GM12878 (cell line): ENCODE data around the gene TMEM14C. TPM values are rescaled to one million over a fixed set of nuclear protein-coding genes. Genes with fewer than 3 reads are reported as not detected.

ENCODE experiments used
- ATAC-seq: fragments of 200-7000 bp; cut with Tn5 transposase; 3 replicates; pipeline ENCODE4 v1.9.1; 2020; ENCODE audit warnings: mild to moderate bottlenecking, moderate library complexity
- BruUV-seq: library from RNA; stranded (reverse); fragments of 400-500 nt; replicated peaks from 2 replicates; lab custom pipeline; 2021; lab: Mats Ljungman, UMichigan
- CTCF ChIA-PET: fragments of 300-600 bp; sonication (Branson Sonifier 250); formaldehyde crosslinking; extraction: SDS; loops from one replicate; lab custom pipeline; 2021; ENCODE audit warnings: inconsistent platforms; lab: Yijun Ruan, JAX
- POLR2A ChIA-PET: fragments of 350-600 bp; formaldehyde crosslinking; extraction: SDS; loops from one replicate; lab custom pipeline; 2021; ENCODE audit warnings: inconsistent platforms; lab: Charles Lee
- RAD21 ChIA-PET: fragments of 300-600 bp; sonication (Branson Sonifier 250); formaldehyde crosslinking; loops from one replicate; lab custom pipeline; 2023; ENCODE audit warnings: antibody characterized with exemption; ENCODE audit not compliant: unreplicated experiment; lab: Charles Lee
- SMC1A ChIA-PET: fragments of 300-600 bp; sonication (Branson Sonifier 250); formaldehyde crosslinking; loops from one replicate; lab custom pipeline; 2023; ENCODE audit not compliant: unreplicated experiment, uncharacterized antibody; lab: Charles Lee
- DNase-seq: peaks from one replicate; pipeline ENCODE4 v3.0.0-alpha.2; 2011; ENCODE audit warnings: low read depth, low spot score
- FAIRE-seq: peaks from 3 replicates; lab custom pipeline; 2011; peaks lifted over from hg19 to GRCh38; lab: Jason Lieb, UNC
- H2AFZ ChIP-seq: 2 replicates; pipeline ENCODE4 v1.6.0; 2011; ENCODE audit warnings: low read depth, low read length, control low read depth; ENCODE audit not compliant: control insufficient read depth
- H3K27ac ChIP-seq: 2 replicates; pipeline ENCODE4 v1.5.1; 2011; ENCODE audit warnings: control low read depth; ENCODE audit not compliant: control insufficient read depth, insufficient read depth
- H3K27me3 ChIP-seq, 2 experiments: replicated peaks in 1 of 2; 2 replicates each; pipeline versions ENCODE4 v1.6.0 to v1.6.1; 2011; ENCODE audit warnings: low read length in 1 of 2; ENCODE audit not compliant: control insufficient read depth in 2 of 2, insufficient read depth in 2 of 2
- H3K36me3 ChIP-seq, 2 experiments: 2 replicates each; pipeline ENCODE4 v1.5.1; 2011; ENCODE audit warnings: low read length in 1 of 2; ENCODE audit not compliant: control insufficient read depth in 2 of 2, insufficient read depth in 2 of 2
- H3K4me1 ChIP-seq: 2 replicates; pipeline ENCODE4 v1.6.1; 2011; ENCODE audit warnings: mild to moderate bottlenecking, low read length, moderate library complexity, mixed read lengths; ENCODE audit not compliant: control insufficient read depth, insufficient read depth
- H3K4me2 ChIP-seq: 2 replicates; pipeline ENCODE4 v1.6.0; 2011; ENCODE audit warnings: control low read depth; ENCODE audit not compliant: control insufficient read depth, insufficient read depth
- H3K4me3 ChIP-seq: fragments of 200-600 bp; sonication (generic); 2 replicates; pipeline ENCODE4 v1.5.1; 2016
- H3K79me2 ChIP-seq: 2 replicates; pipeline ENCODE4 v1.6.0; 2011; ENCODE audit warnings: low read length; ENCODE audit not compliant: control insufficient read depth, insufficient read depth
- H3K9ac ChIP-seq: 2 replicates; pipeline ENCODE4 v1.8.0; 2011; ENCODE audit warnings: low read length, control low read depth, mixed read lengths; ENCODE audit not compliant: control insufficient read depth, insufficient read depth
- H3K9me3 ChIP-seq: replicated peaks from 3 replicates; pipeline ENCODE4 v1.5.1; 2011; ENCODE audit warnings: mild to moderate bottlenecking, low read length; ENCODE audit not compliant: control insufficient read depth, insufficient read depth
- H4K20me1 ChIP-seq: 2 replicates; pipeline ENCODE4 v1.6.0; 2011; ENCODE audit not compliant: control insufficient read depth, insufficient read depth
- BCL11A ChIP-seq: IDR thresholded peaks from 2 replicates; pipeline ENCODE4 v1.6.1; 2011; ENCODE audit warnings: low read depth, low read length
- CREM ChIP-seq: IDR thresholded peaks from 2 replicates; pipeline ENCODE4 v1.6.1; 2014; ENCODE audit warnings: antibody characterized with exemption, low read depth
- GATAD2B ChIP-seq: fragments of 450-650 bp; conservative IDR thresholded peaks from 2 replicates; pipeline ENCODE4 v1.6.1; 2017; ENCODE audit warnings: low read depth, mild to moderate bottlenecking, moderate library complexity
- IKZF2 ChIP-seq, 2 experiments: fragments of 450-650 bp; IDR thresholded peaks; 2 replicates each; pipeline ENCODE4 v1.6.1; 2017; ENCODE audit warnings: mild to moderate bottlenecking in 2 of 2, moderate library complexity in 2 of 2
- NFYB ChIP-seq: IDR thresholded peaks from 2 replicates; pipeline ENCODE4 v1.6.1; 2011; ENCODE audit warnings: low read depth, mild to moderate bottlenecking, low read length, improper control_type of control experiment, moderate library complexity; ENCODE audit not compliant: insufficient read depth
- NR2F1 ChIP-seq: fragments of 450-650 bp; conservative IDR thresholded peaks from 2 replicates; pipeline ENCODE4 v1.6.1; 2017; ENCODE audit warnings: mild to moderate bottlenecking
- RAD21 ChIP-seq: IDR thresholded peaks from 2 replicates; pipeline ENCODE4 v1.6.1; 2011; ENCODE audit warnings: mild to moderate bottlenecking, low read depth, low read length, moderate library complexity; ENCODE audit not compliant: insufficient read depth
- RELA ChIP-seq: fragments of 450-650 bp; IDR thresholded peaks from 2 replicates; pipeline ENCODE4 v1.8.0; 2014; ENCODE audit warnings: borderline replicate concordance; ENCODE audit not compliant: partially characterized antibody
- SMC3 ChIP-seq: IDR thresholded peaks from 2 replicates; pipeline ENCODE4 v1.6.1; 2011; ENCODE audit warnings: low read length, improper control_type of control experiment, borderline replicate concordance
- WGBS: methylation state at CpG from one replicate; pipeline ENCODE4 v1.1.6; 2016; ENCODE audit warnings: low lambda C conversion rate; ENCODE audit not compliant: insufficient replicate concordance, insufficient coverage; ENCODE audit errors: missing lambda C conversion rate; 5-methylcytosine and 5-hydroxymethylcytosine counted together
- in situ Hi-C: fragments of 300-500 bp; cut with MboI; formaldehyde crosslinking; loops from 9 replicates; pipeline ENCODE4 v1.14.3; 2018; ENCODE audit warnings: mixed read lengths
- intact Hi-C: fragments of 100-400 bp; cut with micrococcal nuclease; formaldehyde crosslinking; loops from one replicate; pipeline ENCODE4 v1.14.2; 2022; ENCODE audit not compliant: unreplicated experiment
- polyA plus RNA-seq, 11 experiments: library from polyadenylated mRNA; depleted of rRNA in 4 of 11; unstranded in 6 of 11; stranded (reverse) in 5 of 11; fragments of >200 nt; fragmentation: Nextera tagmentation in 4 of 11; fragmentation: Illumina TruSeq in 1 of 11; extraction: Ambion mirVana in 4 of 11; extraction: Trizol in 1 of 11; gene quantifications; 1 replicate in 1 of 11; 2 replicates in 10 of 11; pipeline versions ENCODE4 v1.2.1 to v1.2.3, GENCODE V29; 2011 to 2016; ENCODE audit warnings: inconsistent platforms in 2 of 11, missing spikeins in 2 of 11, low read depth in 1 of 11
- total RNA-seq, 4 experiments: library from RNA; depleted of rRNA in 3 of 4; stranded (reverse); fragments of >200 nt in 3 of 4; fragmentation: Illumina TruSeq in 1 of 4; extraction: Trizol in 1 of 4; gene quantifications; 2 replicates each; pipeline versions ENCODE4 v1.2.1 to v1.2.3, GENCODE V29; 2013 to 2021
- TF ChIP-seq, protein P1 (sequence below): IDR thresholded peaks from 2 replicates; pipeline ENCODE4 v1.6.1; 2012; ENCODE audit warnings: low read depth, low read length, improper control_type of control experiment
- TF ChIP-seq, protein P2 (sequence below), 3 experiments: IDR thresholded peaks in 2 of 3; conservative IDR thresholded peaks in 1 of 3; 2 replicates each; pipeline ENCODE4 v1.5.1; 2011; ENCODE audit warnings: low read depth in 3 of 3, low read length in 3 of 3, mild to moderate bottlenecking in 3 of 3, control low read depth in 2 of 3, moderate library complexity in 2 of 3, inconsistent platforms in 1 of 3, mixed read lengths in 1 of 3; ENCODE audit not compliant: control insufficient read depth in 2 of 3, insufficient read depth in 1 of 3; ENCODE audit errors: extremely low read depth in 1 of 3
- TF ChIP-seq, protein P3 (sequence below): IDR thresholded peaks from 2 replicates; pipeline ENCODE4 v1.6.1; 2011; ENCODE audit warnings: borderline replicate concordance, low read depth, mild to moderate bottlenecking, moderate library complexity, mixed read lengths, low read length; ENCODE audit not compliant: insufficient read depth; ENCODE audit errors: extremely low read length
- TF ChIP-seq, protein P4 (sequence below): IDR thresholded peaks from 2 replicates; pipeline ENCODE4 v1.6.1; 2011; ENCODE audit warnings: mild to moderate bottlenecking, low read depth, low read length, moderate library complexity; ENCODE audit not compliant: insufficient replicate concordance

The TMEM14C gene
- total and polyA plus RNA-seq, 10 of the 15 experiments (the other 5 are each of a cell fraction or from before 2014, with no cell fraction given) = 66.0 to 224 (median 134) TPM

DNA sequence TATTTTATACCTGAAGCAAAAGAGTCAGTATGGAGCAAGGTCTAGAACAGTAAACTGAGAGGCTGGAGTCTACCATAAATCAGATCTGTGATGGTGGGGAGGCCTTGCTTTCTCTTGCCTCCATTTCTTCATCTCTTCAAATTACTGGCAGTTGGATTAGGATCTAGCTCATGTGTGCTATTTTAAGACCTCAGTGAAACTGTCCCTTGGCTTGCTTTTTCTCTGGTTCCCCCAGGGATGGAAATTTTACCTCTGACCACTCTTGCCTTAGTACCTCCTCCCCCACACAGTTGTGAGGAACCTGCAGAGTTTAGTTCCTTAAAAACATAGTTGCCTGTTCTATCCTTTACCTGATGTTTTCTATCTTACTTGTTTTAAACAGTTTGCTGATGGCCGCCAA lies 33.2 kb downstream of the TMEM14C start (continued):
- TF ChIP-seq, protein P1, sequence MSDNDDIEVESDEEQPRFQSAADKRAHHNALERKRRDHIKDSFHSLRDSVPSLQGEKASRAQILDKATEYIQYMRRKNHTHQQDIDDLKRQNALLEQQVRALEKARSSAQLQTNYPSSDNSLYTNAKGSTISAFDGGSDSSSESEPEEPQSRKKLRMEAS = no peak
- TF ChIP-seq, protein P2, sequence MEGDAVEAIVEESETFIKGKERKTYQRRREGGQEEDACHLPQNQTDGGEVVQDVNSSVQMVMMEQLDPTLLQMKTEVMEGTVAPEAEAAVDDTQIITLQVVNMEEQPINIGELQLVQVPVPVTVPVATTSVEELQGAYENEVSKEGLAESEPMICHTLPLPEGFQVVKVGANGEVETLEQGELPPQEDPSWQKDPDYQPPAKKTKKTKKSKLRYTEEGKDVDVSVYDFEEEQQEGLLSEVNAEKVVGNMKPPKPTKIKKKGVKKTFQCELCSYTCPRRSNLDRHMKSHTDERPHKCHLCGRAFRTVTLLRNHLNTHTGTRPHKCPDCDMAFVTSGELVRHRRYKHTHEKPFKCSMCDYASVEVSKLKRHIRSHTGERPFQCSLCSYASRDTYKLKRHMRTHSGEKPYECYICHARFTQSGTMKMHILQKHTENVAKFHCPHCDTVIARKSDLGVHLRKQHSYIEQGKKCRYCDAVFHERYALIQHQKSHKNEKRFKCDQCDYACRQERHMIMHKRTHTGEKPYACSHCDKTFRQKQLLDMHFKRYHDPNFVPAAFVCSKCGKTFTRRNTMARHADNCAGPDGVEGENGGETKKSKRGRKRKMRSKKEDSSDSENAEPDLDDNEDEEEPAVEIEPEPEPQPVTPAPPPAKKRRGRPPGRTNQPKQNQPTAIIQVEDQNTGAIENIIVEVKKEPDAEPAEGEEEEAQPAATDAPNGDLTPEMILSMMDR (IDR thresholded peaks at IDR 0.05 in 2 of 3, conservative IDR thresholded peaks at IDR 0.05 in 1 of 3; ENCODE audit: control insufficient read depth in 2 of 3, extremely low read depth in 1 of 3, insufficient read depth in 1 of 3, low read depth in 3 of 3, low read length in 3 of 3) = no peak

DNA sequence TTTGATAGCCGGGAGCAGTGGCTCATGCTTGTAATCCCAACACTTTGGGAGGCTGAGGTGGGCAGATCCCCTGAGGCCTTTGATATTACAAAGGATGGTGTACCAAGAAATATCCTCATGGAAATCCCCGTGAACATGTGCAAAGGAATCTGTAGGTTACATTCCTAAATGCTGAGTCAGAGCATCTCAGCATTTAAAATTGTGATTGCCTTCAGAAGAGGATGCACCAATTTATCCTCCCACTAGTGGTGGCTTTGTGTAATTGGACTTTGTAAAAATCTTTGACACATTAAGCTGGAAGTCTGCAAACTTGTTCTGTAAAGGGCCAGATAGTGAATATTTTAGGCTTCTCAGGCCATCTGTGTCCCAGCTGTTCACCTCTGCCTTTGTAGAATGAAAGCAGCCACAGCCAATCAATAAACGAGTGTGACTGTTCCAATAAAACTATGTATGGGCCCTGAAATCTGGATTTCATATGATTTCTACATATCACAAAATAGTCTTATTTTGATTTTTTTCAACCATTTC lies 36.5 kb downstream of the TMEM14C start:
- FAIRE-seq = no peak
- TF ChIP-seq, protein P3, sequence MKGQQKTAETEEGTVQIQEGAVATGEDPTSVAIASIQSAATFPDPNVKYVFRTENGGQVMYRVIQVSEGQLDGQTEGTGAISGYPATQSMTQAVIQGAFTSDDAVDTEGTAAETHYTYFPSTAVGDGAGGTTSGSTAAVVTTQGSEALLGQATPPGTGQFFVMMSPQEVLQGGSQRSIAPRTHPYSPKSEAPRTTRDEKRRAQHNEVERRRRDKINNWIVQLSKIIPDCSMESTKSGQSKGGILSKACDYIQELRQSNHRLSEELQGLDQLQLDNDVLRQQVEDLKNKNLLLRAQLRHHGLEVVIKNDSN = no peak
- TF ChIP-seq CREM (no peak), IKZF2 (IDR thresholded peaks at IDR 0.05) (no peak), GATAD2B (no peak), NFYB (no peak), SMC3 (peak; percentile 35; the same call in 1 of the 2 replicates), NR2F1 (no peak), RAD21 (peak; percentile 46), RELA (no peak), BCL11A (no peak)
- TF ChIP-seq, protein P4, sequence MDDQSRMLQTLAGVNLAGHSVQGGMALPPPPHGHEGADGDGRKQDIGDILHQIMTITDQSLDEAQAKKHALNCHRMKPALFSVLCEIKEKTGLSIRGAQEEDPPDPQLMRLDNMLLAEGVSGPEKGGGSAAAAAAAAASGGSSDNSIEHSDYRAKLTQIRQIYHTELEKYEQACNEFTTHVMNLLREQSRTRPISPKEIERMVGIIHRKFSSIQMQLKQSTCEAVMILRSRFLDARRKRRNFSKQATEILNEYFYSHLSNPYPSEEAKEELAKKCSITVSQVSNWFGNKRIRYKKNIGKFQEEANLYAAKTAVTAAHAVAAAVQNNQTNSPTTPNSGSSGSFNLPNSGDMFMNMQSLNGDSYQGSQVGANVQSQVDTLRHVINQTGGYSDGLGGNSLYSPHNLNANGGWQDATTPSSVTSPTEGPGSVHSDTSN = no peak
- TF ChIP-seq, protein P2 (IDR thresholded peaks at IDR 0.05 in 2 of 3, conservative IDR thresholded peaks at IDR 0.05 in 1 of 3; ENCODE audit: control insufficient read depth in 2 of 3, extremely low read depth in 1 of 3, insufficient read depth in 1 of 3, low read depth in 3 of 3, low read length in 3 of 3) = peak; percentile 41 to 58 (median 44); a peak in 5 of 6 replicates

More for the DNA sequence above, 36.5 kb downstream of the TMEM14C start:
- Histone ChIP-seq H3K9me3 (no peaks in the 10 kb centered on the region), H3K27me3 (no peaks in the 10 kb centered on the region), H4K20me1 (no peaks in the 10 kb centered on the region), H3K36me3 (peaks cover 0 to 3% of the 10 kb centered on the region in 2 experiments; a peak in 2 of 4 replicates), H3K9ac (no peak overlapping the region), H3K4me1 (no peaks in the 10 kb centered on the region), H3K4me2 (no peak overlapping the region), H3K27ac (no peak overlapping the region), H3K79me2 (no peaks in the 10 kb centered on the region; the same call in 1 of the 2 replicates), H2AFZ (no peak overlapping the region), H3K4me3 (no peak overlapping the region)
- ATAC-seq = peak; percentile 88
- intact Hi-C loops (loop anchor here (1.0 kb wide), 1 partner anchor 249 kb away; no protein-coding TSS in a partner anchor), in situ Hi-C loops (no loop called here)
- ChIA-PET SMC1A (interaction anchor here (0.9 to 2.1 kb wide), 3 partner anchors 40 to 249 kb away, joined by 3 to 7 read pairs (median 3); partner anchors contain the start of gene PAK1IP1), CTCF (interaction anchor here (0.6 to 2.8 kb wide), 9 partner anchors 11 to 281 kb away, joined by 3 to 9 read pairs (median 3); no protein-coding TSS in a partner anchor), POLR2A (interaction anchor here (0.6 to 1.9 kb wide), 5 partner anchors 11 to 845 kb away, joined by 3 to 7 read pairs (median 5); partner anchors contain the start of gene TMEM14B), RAD21 (interaction anchor here (1.0 kb wide), 1 partner anchor 92 kb away, joined by 3 read pairs; no protein-coding TSS in a partner anchor)
- 64% methylated on average over 3 of the region's 3 CpGs for WGBS
- no TSS peak for BruUV-seq
- no peak for DNase-seq
